H1 (cell line): ENCODE data around the gene ZDHHC20. TPM values are rescaled to one million over a fixed set of nuclear protein-coding genes. Genes with fewer than 3 reads are reported as not detected.

Experiments used
- CTCF ChIA-PET: fragments of 300-600 bp; sonication (Branson Sonifier 250); formaldehyde crosslinking; loops from one replicate; lab custom pipeline; 2021; ENCODE audit not compliant: partially characterized antibody; lab: Charles Lee
- POLR2A ChIA-PET: fragments of 300-600 bp; sonication (Branson Sonifier 250); formaldehyde crosslinking; loops from one replicate; lab custom pipeline; 2021; ENCODE audit warnings: inconsistent platforms; ENCODE audit not compliant: partially characterized antibody; lab: Charles Lee
- DNase-seq, 2 experiments: peaks; one replicate each; pipeline versions ENCODE4 v3.0.0 to v3.0.0-alpha.2; 2010 to 2022; ENCODE audit warnings: low spot score in 2 of 2, low read depth in 1 of 2, mixed read lengths in 1 of 2
- FAIRE-seq: peaks from 2 replicates; lab custom pipeline; 2011; peaks lifted over from hg19 to GRCh38; lab: Jason Lieb, UNC
- H2AFZ ChIP-seq: 2 replicates; pipeline ENCODE4 v1.8.1; 2012; ENCODE audit warnings: low read length, inconsistent platforms
- H2AK5ac ChIP-seq: 2 replicates; pipeline ENCODE4 v1.6.1; 2013; ENCODE audit warnings: low read depth, low read length
- H2BK120ac ChIP-seq: replicated peaks from 2 replicates; pipeline ENCODE3; 2013; ENCODE audit warnings: low read depth, low read length, inconsistent platforms
- H2BK12ac ChIP-seq: 2 replicates; pipeline ENCODE4 v1.6.1; 2013; ENCODE audit warnings: low read depth, low read length
- H2BK15ac ChIP-seq: 2 replicates; pipeline ENCODE4 v1.6.1; 2013; ENCODE audit warnings: low read length
- H2BK20ac ChIP-seq: 2 replicates; pipeline ENCODE4 v1.6.1; 2013; ENCODE audit warnings: low read length
- H2BK5ac ChIP-seq: 2 replicates; pipeline ENCODE4 v1.6.1; 2013; ENCODE audit warnings: low read depth, low read length
- H3K14ac ChIP-seq: 2 replicates; pipeline ENCODE4 v1.6.1; 2013; ENCODE audit warnings: inconsistent platforms; ENCODE audit not compliant: insufficient read length
- H3K18ac ChIP-seq: 2 replicates; pipeline ENCODE4 v1.6.1; 2013; ENCODE audit warnings: low read length; ENCODE audit errors: extremely low read depth
- H3K23ac ChIP-seq: 2 replicates; pipeline ENCODE4 v1.6.1; 2013; ENCODE audit warnings: inconsistent platforms; ENCODE audit not compliant: insufficient read length
- H3K23me2 ChIP-seq: 2 replicates; pipeline ENCODE4 v1.6.1; 2013; ENCODE audit warnings: low read depth, low read length
- H3K27ac ChIP-seq: 2 replicates; pipeline ENCODE4 v1.6.1; 2011; ENCODE audit warnings: low read depth, low read length, inconsistent platforms
- H3K27me3 ChIP-seq, 4 experiments: replicated peaks in 1 of 4; 1 replicate in 1 of 4; 2 replicates in 3 of 4; pipeline versions ENCODE4 v1.6.1 to v1.8.1; 2011 to 2013; ENCODE audit warnings: low read length in 3 of 4, mild to moderate bottlenecking in 3 of 4, inconsistent platforms in 2 of 4, mixed read lengths in 2 of 4, moderate library complexity in 1 of 4; ENCODE audit not compliant: control insufficient read depth in 3 of 4, insufficient read depth in 3 of 4; ENCODE audit errors: extremely low read depth in 1 of 4
- H3K36me3 ChIP-seq, 4 experiments: 2 replicates each; pipeline versions ENCODE4 v1.6.1 to v1.8.1; 2011 to 2013; ENCODE audit warnings: mild to moderate bottlenecking in 4 of 4, low read length in 3 of 4, moderate library complexity in 2 of 4, control low read depth in 1 of 4, inconsistent platforms in 1 of 4; ENCODE audit not compliant: insufficient read depth in 4 of 4, control insufficient read depth in 2 of 4
- H3K4ac ChIP-seq: replicated peaks from 2 replicates; pipeline ENCODE3; 2013; ENCODE audit warnings: low read length, low read depth, mixed read lengths, inconsistent platforms; ENCODE audit not compliant: insufficient read length
- H3K4me1 ChIP-seq, 4 experiments: replicated peaks in 1 of 4; 1 replicate in 1 of 4; 2 replicates in 3 of 4; pipeline versions ENCODE4 v1.6.1 to v1.8.1; 2011 to 2013; ENCODE audit warnings: low read length in 3 of 4, inconsistent platforms in 2 of 4, mixed read lengths in 1 of 4; ENCODE audit not compliant: insufficient read depth in 4 of 4, control insufficient read depth in 3 of 4
- H3K4me2 ChIP-seq, 2 experiments: 2 replicates each; pipeline versions ENCODE4 v1.6.1 to v1.8.1; 2011 to 2013; ENCODE audit warnings: low read depth in 2 of 2, low read length in 2 of 2, control low read depth in 1 of 2, inconsistent platforms in 1 of 2, mild to moderate bottlenecking in 1 of 2; ENCODE audit not compliant: insufficient read depth in 1 of 2
- H3K4me3 ChIP-seq, 4 experiments: fragments of 200-600, 300-600 bp in 1 of 4; sonication (generic), shearing (Covaris generic), sonication (Bioruptor Twin) in 1 of 4; 2 replicates each; pipeline versions ENCODE4 v1.5.1 to v1.8.1; 2011 to 2016; ENCODE audit warnings: low read length in 4 of 4, low read depth in 3 of 4, control low read depth in 2 of 4, inconsistent platforms in 2 of 4, mild to moderate bottlenecking in 2 of 4, mixed read lengths in 1 of 4, moderate library complexity in 1 of 4; ENCODE audit not compliant: insufficient read depth in 2 of 4; ENCODE audit errors: extremely low read depth in 1 of 4
- H3K56ac ChIP-seq: replicated peaks from 2 replicates; pipeline ENCODE3; 2013; ENCODE audit warnings: low read depth, mild to moderate bottlenecking, mixed read lengths, low read length, inconsistent platforms; ENCODE audit not compliant: insufficient read length
- H3K79me1 ChIP-seq: 2 replicates; pipeline ENCODE4 v1.6.1; 2013; ENCODE audit warnings: low read depth, low read length, control low read depth
- H3K79me2 ChIP-seq, 2 experiments: 2 replicates each; pipeline versions ENCODE4 v1.6.1 to v1.8.1; 2012 to 2013; ENCODE audit warnings: low read length in 2 of 2, mild to moderate bottlenecking in 2 of 2, inconsistent platforms in 1 of 2; ENCODE audit not compliant: insufficient read depth in 2 of 2, control insufficient read depth in 1 of 2
- H3K9ac ChIP-seq, 4 experiments: replicated peaks in 1 of 4; 1 replicate in 1 of 4; 2 replicates in 3 of 4; pipeline versions ENCODE4 v1.6.1 to v1.8.1; 2011 to 2013; ENCODE audit warnings: low read depth in 3 of 4, low read length in 3 of 4, control low read depth in 2 of 4, mild to moderate bottlenecking in 2 of 4, moderate library complexity in 2 of 4, inconsistent platforms in 1 of 4; ENCODE audit errors: extremely low read depth in 1 of 4
- H3K9me3 ChIP-seq, 2 experiments: 2 replicates each; pipeline versions ENCODE4 v1.6.1 to v1.8.1; 2012 to 2013; ENCODE audit warnings: mild to moderate bottlenecking in 2 of 2, moderate library complexity in 2 of 2, control low read depth in 1 of 2, inconsistent platforms in 1 of 2, low read depth in 1 of 2, low read length in 1 of 2, mixed read lengths in 1 of 2; ENCODE audit not compliant: insufficient read depth in 2 of 2
- H4K20me1 ChIP-seq, 2 experiments: replicated peaks in 1 of 2; 2 replicates each; pipeline versions ENCODE3 to v1.8.1; 2011 to 2013; ENCODE audit warnings: inconsistent platforms in 2 of 2, low read length in 2 of 2, mild to moderate bottlenecking in 1 of 2; ENCODE audit not compliant: insufficient read depth in 2 of 2, control insufficient read depth in 1 of 2
- H4K5ac ChIP-seq: 2 replicates; pipeline ENCODE4 v1.6.1; 2013; ENCODE audit warnings: low read length, low read depth, mixed read lengths, inconsistent platforms; ENCODE audit not compliant: insufficient read length
- H4K8ac ChIP-seq: 2 replicates; pipeline ENCODE4 v1.8.0; 2013; ENCODE audit warnings: mild to moderate bottlenecking, moderate library complexity, low read length, inconsistent platforms; ENCODE audit not compliant: insufficient read depth; ENCODE audit errors: extremely low read depth
- H4K91ac ChIP-seq: replicated peaks from 2 replicates; pipeline ENCODE3; 2013; ENCODE audit warnings: low read length, mixed read lengths, inconsistent platforms; ENCODE audit not compliant: insufficient read length
- ASH2L ChIP-seq: fragments of 200-600, 300-600 bp; sonication (generic); IDR thresholded peaks from one replicate; pipeline ENCODE4 v1.7.1; 2017; ENCODE audit warnings: low read length
- WGBS, 2 experiments: shearing (Covaris generic) in 1 of 2; methylation state at CpG; one replicate each; pipeline versions ENCODE4 v1.1.6 to v1.1.7; 2013 to 2015; ENCODE audit warnings: low lambda C conversion rate in 2 of 2, mixed read lengths in 2 of 2, inconsistent platforms in 1 of 2, low coverage in 1 of 2, missing lambda C conversion rate in 1 of 2; ENCODE audit not compliant: insufficient replicate concordance in 2 of 2, insufficient coverage in 1 of 2, insufficient read length in 1 of 2; ENCODE audit errors: extremely low coverage in 1 of 2, missing lambda C conversion rate in 1 of 2; 5-methylcytosine and 5-hydroxymethylcytosine counted together
- polyA plus RNA-seq, 7 experiments: library from polyadenylated mRNA; depleted of rRNA in 3 of 7; stranded (reverse) in 5 of 7; unstranded in 2 of 7; fragments of >200 nt in 5 of 7; fragments of 200-250 nt in 2 of 7; gene quantifications; 1 replicate in 5 of 7; 2 replicates in 1 of 7; 4 replicates in 1 of 7; pipeline versions ENCODE4 v1.2.1 to v1.2.3, GENCODE V29; 2011 to 2013; ENCODE audit warnings: missing spikeins in 2 of 7, mixed read lengths in 2 of 7
- total RNA-seq: library from RNA; stranded (reverse); fragmentation: NEBNext Ultra II Directional; extraction: Animal tissue kit (Norgen Biotek cat#: 25700); gene quantifications from 2 replicates; pipeline ENCODE4 v1.2.1, GENCODE V29; 2021

Gene ZDHHC20
- total and polyA plus RNA-seq, 2 of the 8 experiments (the other 6 are each of a cell fraction or from before 2014, with no cell fraction given) = 16.4 to 89.0 TPM

- ChIA-PET POLR2A (no interaction called here), CTCF (interaction anchor here (1.4 kb wide), 1 partner anchor 186 kb away, joined by 3 read pairs; no protein-coding TSS in a partner anchor)
- Histone ChIP-seq H3K14ac (no peak overlapping the region), H3K4me3 (no peak overlapping the region), H2AFZ (no peak overlapping the region), H3K4ac (no peak overlapping the region), H3K27me3 (no peaks in the 10 kb centered on the region), H3K18ac (no peak overlapping the region), H2BK120ac (no peak overlapping the region), H4K91ac (no peak overlapping the region), H3K9me3 (peaks cover 0 to 2% of the 10 kb centered on the region in 2 experiments; a peak in 1 of 4 replicates), H3K9ac (no peak overlapping the region), H3K36me3 (no peaks in the 10 kb centered on the region; a peak in 1 of 8 replicates), H3K23me2 (no peaks in the 10 kb centered on the region), H4K5ac (no peak overlapping the region), H3K56ac (no peak overlapping the region), H3K79me1 (no peaks in the 10 kb centered on the region), H4K8ac (no peak overlapping the region), H3K27ac (no peak overlapping the region), H2BK5ac (no peak overlapping the region), H2BK15ac (no peak overlapping the region), H4K20me1 (no peaks in the 10 kb centered on the region), H3K23ac (no peak overlapping the region), H3K4me1 (no peaks in the 10 kb centered on the region), H3K4me2 (no peak overlapping the region), H2AK5ac (no peak overlapping the region), H2BK20ac (no peak overlapping the region), H2BK12ac (no peak overlapping the region), H3K79me2 (no peaks in the 10 kb centered on the region)
- 96% methylated on average over 22 of the region's 24 CpGs; no CpG with 5 or more reads in 1 of the 2 experiments for WGBS, 2 experiments
- no peak for FAIRE-seq
- no peak for DNase-seq
- no peak for TF ChIP-seq ASH2L
Observed at GRCh38 chr13:21483748-21484147, 24.6 kb upstream of the ZDHHC20 start.
